Spleen (tissue), 7 donors: ENCODE measurements around the gene EXOC6B.

ENCODE experiments used
- POLR2A ChIP-seq, 3 donors: fragments of 450-650 bp; IDR thresholded peaks; one replicate each; pipeline ENCODE4 v1.5.1; 2017; ENCODE audit warnings: antibody characterized with exemption in 3 of 3, mild to moderate bottlenecking in 1 of 3
- TF ChIP-seq, protein P1 (sequence below), 11 experiments: fragments of 200-600 bp in 7 of 11; fragments of 450-650 bp in 4 of 11; sonication (generic) in 4 of 11; IDR thresholded peaks in 8 of 11; conservative IDR thresholded peaks in 3 of 11; 1 replicate in 7 of 11; 2 replicates in 4 of 11; pipeline versions ENCODE4 v1.4.0 to v1.8.0; 2016 to 2021; ENCODE audit warnings: antibody characterized with exemption in 11 of 11, inconsistent platforms in 4 of 11, mild to moderate bottlenecking in 1 of 11
- donor health status: DM: no; HTN: no; CAD: no; lungs with moderate emphysema.
- donor health status: DM: no; HTN: no; CAD: no.
- donor health status: DM: no; HTN: no; CAD: no.

DNA sequence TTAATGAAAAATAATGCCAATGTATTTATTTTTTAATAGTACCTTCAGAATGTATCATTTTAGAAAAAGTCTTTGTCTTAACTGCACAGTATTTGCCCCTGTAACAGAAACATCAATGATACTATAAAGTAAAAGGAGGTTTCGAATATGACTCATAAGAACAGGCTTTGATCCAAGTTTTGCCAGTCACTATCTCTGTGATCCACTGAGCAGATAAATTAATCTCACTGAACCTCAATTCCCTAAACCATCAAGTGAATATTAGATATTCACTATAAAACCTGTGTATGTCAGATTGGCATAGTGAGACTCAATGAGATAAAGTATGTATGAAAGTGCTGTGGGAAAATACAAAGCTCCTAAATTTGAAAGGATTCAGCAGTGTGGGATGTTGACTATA lies 292.1 kb downstream of the EXOC6B start:
- TF ChIP-seq POLR2A (IDR thresholded peaks at IDR 0.05) = no peak
- TF ChIP-seq, protein P1, sequence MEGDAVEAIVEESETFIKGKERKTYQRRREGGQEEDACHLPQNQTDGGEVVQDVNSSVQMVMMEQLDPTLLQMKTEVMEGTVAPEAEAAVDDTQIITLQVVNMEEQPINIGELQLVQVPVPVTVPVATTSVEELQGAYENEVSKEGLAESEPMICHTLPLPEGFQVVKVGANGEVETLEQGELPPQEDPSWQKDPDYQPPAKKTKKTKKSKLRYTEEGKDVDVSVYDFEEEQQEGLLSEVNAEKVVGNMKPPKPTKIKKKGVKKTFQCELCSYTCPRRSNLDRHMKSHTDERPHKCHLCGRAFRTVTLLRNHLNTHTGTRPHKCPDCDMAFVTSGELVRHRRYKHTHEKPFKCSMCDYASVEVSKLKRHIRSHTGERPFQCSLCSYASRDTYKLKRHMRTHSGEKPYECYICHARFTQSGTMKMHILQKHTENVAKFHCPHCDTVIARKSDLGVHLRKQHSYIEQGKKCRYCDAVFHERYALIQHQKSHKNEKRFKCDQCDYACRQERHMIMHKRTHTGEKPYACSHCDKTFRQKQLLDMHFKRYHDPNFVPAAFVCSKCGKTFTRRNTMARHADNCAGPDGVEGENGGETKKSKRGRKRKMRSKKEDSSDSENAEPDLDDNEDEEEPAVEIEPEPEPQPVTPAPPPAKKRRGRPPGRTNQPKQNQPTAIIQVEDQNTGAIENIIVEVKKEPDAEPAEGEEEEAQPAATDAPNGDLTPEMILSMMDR (IDR thresholded peaks at IDR 0.05 in 8 of 11, conservative IDR thresholded peaks at IDR 0.05 in 3 of 11) = no peak
